ENCODE results near the gene PTPRG.

- TF ChIP-seq, protein P1, sequence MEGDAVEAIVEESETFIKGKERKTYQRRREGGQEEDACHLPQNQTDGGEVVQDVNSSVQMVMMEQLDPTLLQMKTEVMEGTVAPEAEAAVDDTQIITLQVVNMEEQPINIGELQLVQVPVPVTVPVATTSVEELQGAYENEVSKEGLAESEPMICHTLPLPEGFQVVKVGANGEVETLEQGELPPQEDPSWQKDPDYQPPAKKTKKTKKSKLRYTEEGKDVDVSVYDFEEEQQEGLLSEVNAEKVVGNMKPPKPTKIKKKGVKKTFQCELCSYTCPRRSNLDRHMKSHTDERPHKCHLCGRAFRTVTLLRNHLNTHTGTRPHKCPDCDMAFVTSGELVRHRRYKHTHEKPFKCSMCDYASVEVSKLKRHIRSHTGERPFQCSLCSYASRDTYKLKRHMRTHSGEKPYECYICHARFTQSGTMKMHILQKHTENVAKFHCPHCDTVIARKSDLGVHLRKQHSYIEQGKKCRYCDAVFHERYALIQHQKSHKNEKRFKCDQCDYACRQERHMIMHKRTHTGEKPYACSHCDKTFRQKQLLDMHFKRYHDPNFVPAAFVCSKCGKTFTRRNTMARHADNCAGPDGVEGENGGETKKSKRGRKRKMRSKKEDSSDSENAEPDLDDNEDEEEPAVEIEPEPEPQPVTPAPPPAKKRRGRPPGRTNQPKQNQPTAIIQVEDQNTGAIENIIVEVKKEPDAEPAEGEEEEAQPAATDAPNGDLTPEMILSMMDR (conservative IDR thresholded peaks at IDR 0.05; ENCODE audit: low read depth, low read length) = no peak
- TF ChIP-seq EZH2 (IDR thresholded peaks at IDR 0.05; ENCODE audit: low read length, unreplicated experiment) (no peak), EZH2phosphoT487 (IDR thresholded peaks at IDR 0.05; ENCODE audit: borderline replicate concordance, low read length) (no peak)
Measured at GRCh38 chr3:62151591-62151990, 590.2 kb downstream of the PTPRG start.

All from PC-3 (cell line).